ENCODE measurements around the gene PRKX.
A peak's percentile ranks its signal among the peaks of the same experiment; 100 is the strongest.
"Not testable (repeated sequence)": the region's sequence is repeated elsewhere in the genome, so short reads cannot be mapped to it uniquely, and the experiment has no call there.

Gene PRKX

GRCh38 chrX:3733043-3733430 lies 19.6 kb upstream of the PRKX start:
- TF ChIP-seq CTCF (IDR thresholded peaks at IDR 0.05; ENCODE audit: borderline replicate concordance, insufficient read depth, low read depth, low read length) = no peak
- no peak overlapping the region for H3K4me3 ChIP-seq (ENCODE audit: low read depth, low read length)

- H3K4me3 ChIP-seq (ENCODE audit: low read depth, low read length) = not testable (repeated sequence)
These were observed 19.0 kb upstream of the PRKX start for GRCh38 chrX:3732326-3733042.

- no peak overlapping the region for H3K4me3 ChIP-seq (ENCODE audit: low read depth, low read length)
- no peak for TF ChIP-seq CTCF (IDR thresholded peaks at IDR 0.05; ENCODE audit: borderline replicate concordance, insufficient read depth, low read depth, low read length)
These were observed 15.0 kb upstream of the PRKX start for GRCh38 chrX:3728454-3728853.

GRCh38 chrX:3723460-3723859 lies 10.0 kb upstream of the PRKX start:
- H3K4me3 ChIP-seq (ENCODE audit: low read depth, low read length) = not testable (repeated sequence)

- H3K4me3 ChIP-seq (ENCODE audit: low read depth, low read length) = no peak overlapping the region
- TF ChIP-seq CTCF (IDR thresholded peaks at IDR 0.05; ENCODE audit: borderline replicate concordance, insufficient read depth, low read depth, low read length) = no peak
These were observed 4.4 kb upstream of the PRKX start for GRCh38 chrX:3717742-3718420.

GRCh38 chrX:3715921-3716320 lies 2.5 kb upstream of the PRKX start:
- TF ChIP-seq CTCF (IDR thresholded peaks at IDR 0.05; ENCODE audit: borderline replicate concordance, insufficient read depth, low read depth, low read length) = no peak

GRCh38 chrX:3714706-3715479 lies 1.4 kb upstream of the PRKX start:
- not testable (repeated sequence) for H3K4me3 ChIP-seq (ENCODE audit: low read depth, low read length)

More at GRCh38 chrX:3715921-3716320, 2.5 kb upstream of the PRKX start:
- no peak overlapping the region for H3K4me3 ChIP-seq (ENCODE audit: low read depth, low read length)

- no peak for TF ChIP-seq CTCF (IDR thresholded peaks at IDR 0.05; ENCODE audit: borderline replicate concordance, insufficient read depth, low read depth, low read length)
- H3K4me3 ChIP-seq (ENCODE audit: low read depth, low read length) = peak overlapping the region; percentile 94
These were observed 537 bp upstream of the PRKX start for GRCh38 chrX:3713937-3714434.

All from GM12875 (cell line).